ENCODE results near the gene ASCL2.
"Not testable (repeated sequence)": the region's sequence is repeated elsewhere in the genome, so short reads cannot be mapped to it uniquely, and the experiment has no call there.

Gene ASCL2

DNA sequence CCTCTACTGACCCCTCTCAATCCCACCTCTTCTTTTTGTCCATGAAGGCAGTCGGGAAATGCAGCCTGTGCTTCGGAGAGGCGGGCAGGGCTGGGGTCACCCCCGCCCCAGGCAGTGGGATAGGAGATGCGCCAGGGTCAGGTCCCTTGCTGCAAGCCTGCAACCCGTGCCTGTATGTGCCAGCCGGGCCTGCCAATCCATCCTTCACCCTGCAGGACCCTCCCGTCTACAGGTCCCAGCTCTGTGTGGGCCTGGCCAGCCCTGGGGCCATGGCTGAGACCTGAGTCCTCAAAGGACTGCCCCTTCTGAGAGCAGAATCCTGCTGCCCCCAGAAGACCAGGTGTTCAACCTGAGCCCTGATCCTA, 10.9 kb downstream of the ASCL2 start:
- DNase-seq, result no peak

DNA sequence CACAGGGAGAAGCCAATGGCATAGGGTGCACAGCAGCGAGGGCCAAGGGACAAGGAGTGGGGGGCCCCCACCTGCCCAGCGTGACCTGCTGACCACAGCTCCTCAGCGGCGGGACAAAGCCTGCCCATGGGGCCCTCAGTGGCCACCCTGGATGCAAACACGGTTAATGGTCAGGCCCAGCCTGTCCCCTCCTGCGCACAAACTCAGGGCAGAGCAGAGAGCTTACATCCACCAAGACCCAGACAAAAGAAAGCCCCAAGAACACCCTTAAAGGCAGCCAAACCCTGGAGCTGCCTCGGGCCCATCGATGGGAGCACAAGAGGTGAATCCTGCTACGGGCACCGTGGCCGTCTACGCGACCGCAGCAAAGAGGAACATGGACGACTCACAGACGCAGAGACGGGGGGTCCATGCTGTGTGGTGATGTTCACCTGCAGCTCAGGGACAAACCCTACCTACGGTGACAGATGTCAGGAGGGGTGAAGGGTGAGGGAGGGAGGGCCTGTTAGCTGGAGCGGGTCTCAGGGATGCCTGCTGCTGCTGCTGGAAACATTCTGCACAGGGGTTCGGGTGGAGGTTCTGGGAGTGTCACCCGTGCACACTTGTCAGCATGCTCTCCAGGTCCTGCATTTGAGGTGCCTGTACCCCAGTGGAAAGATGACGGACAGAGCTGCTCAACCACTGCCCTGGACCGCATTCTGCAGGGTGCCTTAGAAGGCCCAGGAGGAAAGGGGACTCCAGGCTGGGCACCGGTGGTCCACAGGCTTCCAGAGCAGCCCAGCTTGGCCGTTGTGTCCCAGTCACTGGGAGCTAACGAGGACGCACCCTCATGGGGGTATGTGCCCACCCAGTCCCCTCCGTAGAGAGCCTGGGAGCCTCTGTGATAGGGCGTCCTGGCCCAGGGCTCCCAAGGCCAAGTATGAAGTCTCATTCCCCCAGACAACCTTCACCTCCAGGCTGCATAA, 11.6 kb downstream of the ASCL2 start:
- DNase-seq, result no peak

DNA sequence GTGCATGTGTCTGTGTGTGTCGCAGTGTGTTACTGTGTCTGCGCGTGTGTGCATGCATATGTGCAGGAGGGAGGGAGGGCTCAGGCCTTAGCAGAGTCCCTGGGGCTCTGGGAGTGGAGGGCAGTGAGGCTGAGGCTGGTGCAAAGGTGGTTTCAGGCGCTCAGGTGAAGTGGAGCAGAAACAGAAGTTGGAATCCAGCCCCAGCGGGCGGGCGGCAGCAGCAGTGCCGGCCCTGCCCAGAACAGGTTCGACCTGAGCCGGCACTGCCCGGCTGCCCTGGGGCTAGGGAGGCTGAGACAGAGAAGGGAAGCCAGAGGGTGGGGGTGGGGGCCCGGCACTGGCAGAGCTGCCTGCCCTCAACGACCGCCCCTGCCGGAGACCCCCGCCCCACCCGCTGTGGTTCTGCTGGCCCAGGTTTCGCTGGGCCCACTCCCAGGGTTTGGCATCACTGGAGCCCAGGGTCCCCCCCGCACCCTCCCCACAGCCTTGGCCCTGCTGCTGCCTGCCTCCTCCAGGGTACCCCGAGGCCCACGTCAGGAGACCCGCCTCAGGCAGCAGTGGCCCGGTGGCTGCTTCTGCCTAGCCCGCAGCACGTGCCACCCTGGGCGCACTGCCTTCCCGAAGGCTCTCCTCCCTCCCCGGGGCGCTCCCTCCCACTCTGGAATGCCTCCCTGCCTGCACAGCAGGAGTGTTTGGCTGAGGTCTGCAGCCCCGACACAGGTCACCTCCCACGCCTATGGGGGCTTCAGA, 13.3 kb downstream of the ASCL2 start:
- no peak for DNase-seq

DNA sequence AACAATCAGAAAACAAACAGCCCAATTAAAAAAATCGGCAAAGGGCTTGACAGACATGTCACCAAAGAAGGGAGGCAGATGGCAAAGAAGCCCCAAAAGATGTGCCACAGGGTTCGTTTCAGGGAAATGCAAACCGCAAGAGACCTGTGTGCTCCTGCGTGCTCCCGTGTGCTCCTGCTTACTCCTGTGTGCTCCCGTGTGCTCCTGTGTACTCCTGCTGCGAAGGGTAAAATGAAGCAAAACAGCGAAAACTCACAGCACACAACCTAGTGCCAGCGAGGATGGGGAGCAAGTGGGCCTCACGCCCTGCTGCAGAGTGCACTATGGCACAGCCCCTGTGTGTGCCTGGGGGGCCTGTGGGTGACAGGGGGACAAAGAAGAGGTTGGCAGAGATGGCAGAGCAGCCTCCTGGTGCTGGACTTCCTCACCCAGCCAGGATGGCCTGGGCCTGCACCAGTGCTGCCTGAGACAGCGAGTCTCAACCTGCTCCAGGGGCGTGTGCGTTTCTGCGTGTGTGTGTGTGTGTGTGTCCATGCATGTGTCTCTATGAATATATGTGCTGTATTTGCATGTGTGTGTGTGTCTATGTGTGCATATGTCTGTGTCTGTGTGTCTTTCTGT, 14.0 kb downstream of the ASCL2 start:
- no peak for DNase-seq

DNA sequence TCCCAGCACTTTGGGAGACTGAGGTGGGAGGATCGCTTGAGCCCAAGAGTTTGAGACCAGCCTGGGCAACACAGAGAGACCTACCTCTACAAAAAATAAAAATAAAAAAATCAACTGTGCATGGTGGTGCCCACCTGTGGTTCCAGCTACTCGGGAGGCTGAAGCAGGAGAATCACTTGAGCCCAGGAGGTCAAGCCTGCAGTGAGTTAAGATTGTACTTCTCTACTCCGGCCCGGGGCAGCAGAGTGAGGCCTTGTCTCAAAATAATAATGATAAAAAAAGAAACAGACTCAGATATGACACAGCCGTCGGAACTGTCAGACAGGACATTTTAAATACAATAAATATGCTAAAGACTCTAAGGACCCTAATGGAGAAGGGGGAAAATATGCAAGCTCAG, 18.4 kb downstream of the ASCL2 start:
- no peak for DNase-seq

DNA sequence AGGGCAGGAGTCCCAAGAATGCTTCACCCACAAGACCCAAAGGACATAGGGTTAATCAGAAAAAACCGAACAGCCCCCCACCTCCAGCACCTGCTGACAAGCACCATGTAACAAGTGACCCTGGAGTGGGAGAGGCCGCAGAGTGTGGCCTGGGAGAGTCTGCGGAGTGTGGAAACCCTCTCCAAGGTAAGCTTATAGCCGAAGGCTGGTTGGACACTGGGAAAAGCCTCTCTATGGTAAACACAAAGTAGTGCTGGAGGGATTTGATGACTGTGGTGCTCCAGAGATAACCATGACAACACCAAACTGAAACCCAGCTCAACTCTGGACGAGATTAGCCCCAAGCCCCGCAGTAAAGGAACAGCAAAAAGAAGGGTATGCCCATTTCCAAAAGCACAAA, 19.2 kb downstream of the ASCL2 start:
- no peak for DNase-seq

DNA sequence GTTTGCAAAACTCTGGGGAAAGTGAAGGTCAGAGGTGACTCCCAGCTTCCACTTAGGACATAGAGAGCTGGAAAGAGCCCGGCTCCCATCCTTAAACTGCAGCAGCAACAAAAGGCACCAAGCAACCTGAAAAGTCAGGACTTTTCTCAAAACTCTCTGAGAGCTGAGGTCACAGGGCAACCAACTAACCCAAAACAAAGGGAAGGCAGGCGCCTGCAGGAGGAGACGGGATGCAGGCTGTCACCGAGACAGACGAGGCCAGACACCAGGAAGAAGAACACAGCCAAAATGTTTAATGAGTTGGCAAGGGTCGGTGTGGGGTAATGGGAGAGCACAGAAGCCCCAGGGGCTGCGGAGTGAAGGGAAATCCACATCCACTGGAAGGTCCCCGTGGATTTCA, 19.9 kb downstream of the ASCL2 start:
- DNase-seq, result no peak

DNA sequence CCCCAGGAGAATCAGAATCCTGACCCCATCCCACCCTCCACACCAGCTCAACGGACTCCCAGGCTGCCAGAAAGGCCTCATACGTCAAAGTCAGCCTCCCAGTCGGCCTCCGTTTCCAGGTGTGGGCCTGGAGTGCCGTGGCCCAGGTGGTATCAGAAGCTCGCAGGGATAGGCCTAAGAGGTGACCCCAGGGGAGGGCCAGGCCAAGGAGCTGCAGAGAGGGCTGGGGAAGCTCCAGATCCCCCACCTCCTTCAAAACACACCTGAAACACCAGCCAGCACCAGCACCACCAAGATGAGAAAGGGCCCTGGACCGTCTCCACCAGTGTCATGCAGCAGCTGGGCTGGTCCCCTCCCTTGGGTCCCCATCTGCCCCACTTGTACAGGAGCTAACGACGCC, 20.3 kb downstream of the ASCL2 start:
- DNase-seq, result no peak

DNA sequence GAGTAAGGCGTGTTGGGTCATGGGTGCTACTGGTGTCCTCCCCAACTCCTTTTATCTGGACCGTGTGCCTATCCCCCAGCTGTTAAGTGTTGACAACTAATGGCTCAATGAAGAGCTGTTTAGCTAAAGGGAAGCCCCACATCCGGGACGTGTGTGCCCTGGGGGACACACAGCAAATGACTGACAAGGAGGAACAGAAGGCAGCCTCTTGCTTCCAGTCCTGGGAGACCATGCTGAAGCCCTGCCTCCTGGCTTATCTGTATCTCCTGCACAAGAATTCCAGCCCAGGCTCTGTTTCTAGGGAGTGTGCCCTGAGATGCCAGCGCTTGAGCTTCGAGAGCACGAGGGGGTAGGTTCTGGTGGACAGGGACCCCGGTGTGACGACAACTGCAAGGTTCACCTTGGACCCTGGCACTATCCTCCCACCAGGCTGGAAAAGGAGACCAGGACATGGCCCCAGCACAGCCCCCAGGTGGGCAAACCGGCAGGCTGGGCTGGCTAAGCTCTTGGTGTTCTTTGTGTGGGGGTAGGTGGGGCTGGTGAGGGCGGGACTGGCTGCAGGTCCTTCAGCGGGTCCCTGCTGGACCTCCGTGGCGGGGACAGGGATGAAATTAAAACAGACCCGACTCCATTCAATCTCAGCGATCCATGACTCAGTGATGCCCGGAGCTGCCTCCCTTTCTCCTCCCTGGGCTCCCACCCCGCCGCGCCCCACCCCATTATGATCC, 21.0 kb downstream of the ASCL2 start:
- DNase-seq, result no peak

DNA sequence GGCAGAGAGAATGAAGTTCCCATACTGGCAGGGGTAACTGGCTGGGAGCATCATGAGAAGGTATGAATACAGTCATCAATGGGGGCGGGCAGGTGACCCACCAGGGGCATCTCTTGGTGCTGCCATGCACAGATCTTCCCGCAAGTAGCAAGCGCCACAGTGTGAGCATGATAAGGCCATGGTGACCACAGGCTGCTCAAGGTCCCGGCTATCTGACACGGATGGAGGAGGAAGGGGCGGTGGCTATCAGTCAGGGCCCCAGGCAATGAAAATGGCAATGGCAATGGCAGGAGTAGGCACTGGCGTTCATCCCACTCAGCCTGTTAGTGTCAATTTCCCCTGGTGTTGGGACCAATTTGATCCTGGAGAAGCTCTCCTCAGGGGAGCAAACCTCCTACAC, 21.6 kb downstream of the ASCL2 start:
- DNase-seq, result no peak

DNA sequence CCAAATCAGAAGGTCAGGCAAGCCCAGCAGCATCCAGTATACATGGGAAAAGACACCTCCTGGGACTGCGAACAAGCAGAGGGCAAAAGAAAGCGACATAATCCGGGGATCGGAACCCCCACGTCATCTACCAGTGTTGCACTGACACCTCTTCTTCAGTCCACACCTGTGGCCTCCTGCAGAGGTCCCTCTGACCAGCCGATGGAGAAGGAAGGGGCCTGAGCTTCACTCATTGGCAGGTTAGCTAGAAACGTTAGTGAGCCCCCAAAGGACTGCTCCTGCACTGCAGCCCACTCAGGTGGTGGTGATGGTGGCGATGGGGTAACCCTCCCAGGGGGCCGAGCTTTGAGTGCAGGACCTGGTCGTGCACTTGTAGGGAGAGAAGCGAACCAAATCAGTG, 22.1 kb downstream of the ASCL2 start:
- DNase-seq, result no peak

DNA sequence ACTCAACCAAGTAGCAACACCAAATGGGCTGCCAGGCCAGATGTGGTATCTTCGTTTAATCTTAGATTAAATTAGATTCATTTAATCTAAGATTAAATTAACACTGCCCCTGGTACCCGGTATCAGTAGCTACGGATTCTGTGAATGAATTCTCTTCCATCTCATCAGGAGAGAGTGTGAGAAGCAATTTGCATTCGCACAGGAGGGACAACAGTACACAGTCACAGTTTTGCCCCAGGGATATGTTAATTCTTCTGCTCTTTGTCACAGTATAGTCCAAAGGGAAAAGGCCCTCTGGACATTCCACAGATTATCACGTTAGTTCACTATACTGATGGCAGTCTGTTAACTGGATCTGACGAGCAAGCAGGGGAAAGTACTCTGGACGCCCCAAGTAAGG, 22.9 kb downstream of the ASCL2 start:
- no peak for DNase-seq

DNA sequence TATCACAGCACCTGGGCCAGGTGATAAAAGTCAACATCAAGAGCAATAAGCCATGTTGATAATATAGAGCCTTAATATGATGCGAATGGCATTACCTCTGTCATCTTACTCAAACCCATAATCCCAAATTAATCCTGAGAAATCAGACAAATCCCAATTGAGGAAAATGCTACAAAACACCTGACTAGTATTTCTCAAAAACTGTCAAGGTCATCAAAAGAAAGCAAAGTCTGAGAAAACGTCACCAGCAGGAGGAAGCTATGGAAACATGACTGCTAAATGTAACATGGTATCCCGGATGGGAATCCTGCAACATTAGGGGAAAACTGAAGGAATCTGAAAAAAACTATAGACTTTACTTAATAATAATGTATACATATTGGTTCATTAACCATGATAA, 29.6 kb downstream of the ASCL2 start:
- no peak for DNase-seq

DNA sequence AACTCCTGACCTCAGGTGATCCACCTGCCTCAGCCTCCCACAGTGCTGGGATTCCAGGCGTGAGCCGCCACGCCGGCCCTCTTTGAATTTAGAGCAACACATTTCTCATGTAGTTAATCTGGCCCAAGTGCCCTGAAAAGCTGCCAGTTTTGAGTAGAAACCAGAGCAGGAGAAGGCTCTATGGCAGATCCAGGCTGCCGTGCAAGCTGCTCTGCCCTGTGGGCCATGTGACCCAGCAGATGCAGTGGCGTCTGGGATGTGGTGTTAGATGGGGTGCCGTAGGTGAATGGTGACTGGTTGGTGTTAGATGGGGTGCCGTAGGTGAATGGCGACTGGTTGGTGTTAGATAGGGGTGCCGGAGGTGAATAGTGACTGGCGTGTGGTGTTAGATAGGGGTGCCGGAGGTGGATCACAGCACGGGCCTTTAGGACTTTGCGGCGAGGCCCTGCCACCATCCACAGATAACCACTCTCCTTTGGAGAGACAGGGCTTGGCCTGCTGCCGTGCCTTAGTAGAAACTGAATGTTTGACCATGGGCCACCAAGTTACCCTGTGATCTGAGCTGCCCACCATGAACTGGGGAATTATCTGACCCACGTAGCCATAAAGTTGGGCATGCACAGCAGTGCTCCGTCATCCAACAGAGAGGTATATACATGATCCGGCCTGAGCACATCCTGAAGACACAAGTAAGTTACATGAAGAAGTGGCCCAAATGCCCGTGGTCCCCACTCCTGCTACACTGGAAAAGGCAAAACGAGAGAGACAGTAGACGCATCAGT, 32.7 kb downstream of the ASCL2 start:
- no peak for DNase-seq

DNA sequence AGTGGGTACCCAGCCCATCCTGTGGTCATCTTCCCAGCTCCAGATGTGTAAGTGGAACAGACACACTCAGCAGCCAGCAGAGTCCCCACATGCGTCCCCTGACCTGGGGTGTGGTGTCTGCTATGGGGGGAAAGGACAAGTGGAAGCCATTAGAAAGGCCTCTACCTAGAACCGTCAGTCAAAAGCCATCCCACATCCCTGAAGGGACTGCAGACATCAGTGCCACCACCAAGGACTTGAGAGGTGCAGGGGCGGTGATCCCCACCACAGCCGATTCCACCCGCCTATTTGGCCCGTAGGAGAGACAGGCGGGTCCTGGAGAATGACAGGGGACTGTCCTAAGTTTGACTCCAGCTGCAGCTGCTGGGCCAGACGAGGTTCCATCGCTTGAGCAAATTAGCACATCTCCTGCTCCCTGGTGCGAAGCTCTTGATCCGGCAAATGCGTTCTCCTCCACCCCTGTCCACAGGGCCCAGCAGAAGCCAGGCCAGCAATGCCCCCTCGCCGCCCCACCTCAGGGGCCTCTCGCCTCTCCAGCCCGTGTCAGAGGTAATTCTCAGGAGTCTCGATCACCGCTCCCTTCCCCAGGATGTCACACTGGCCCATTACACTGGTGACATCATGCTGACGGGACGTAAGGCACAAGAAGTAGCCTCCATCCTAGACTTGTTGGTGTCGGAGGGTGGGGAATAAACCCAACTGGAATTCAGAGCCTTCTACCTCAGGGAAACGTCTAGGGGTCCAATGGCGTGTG, 33.8 kb downstream of the ASCL2 start:
- not testable (repeated sequence) for DNase-seq

DNA sequence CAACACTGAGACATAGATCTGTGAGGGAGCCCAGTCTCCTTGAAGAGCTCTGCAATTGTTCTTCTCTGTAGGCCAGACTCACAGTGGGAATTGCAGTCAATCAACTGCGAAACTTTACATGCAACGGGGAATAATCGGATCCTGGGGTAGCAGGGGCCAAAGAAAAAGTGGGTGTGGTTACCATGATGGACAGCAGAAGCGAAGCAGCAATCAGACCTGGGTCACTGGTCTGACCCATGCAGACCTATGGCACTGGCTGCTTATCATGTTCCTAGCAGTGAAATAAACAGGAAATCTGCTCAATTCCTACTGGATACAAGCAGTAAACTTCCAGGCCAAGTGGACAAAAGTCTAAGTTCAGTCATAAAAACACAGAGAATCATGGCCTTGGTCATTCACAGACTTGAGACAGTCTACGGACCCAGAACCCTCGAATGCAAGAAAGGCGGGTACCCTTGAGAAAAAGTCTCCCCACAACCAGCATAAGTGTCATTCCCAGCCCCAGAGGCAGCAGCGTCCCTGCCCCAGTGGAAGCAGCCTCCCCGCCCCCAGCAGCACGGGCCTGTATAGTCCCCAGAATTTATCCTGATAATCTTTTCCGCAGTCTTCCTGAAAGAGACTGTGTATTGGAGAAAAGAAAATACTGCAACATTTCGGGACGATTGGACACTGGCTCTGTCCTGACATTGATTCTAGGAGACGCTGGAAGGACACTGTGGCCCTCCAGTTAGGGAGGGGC, 34.6 kb downstream of the ASCL2 start:
- no peak for DNase-seq

DNA sequence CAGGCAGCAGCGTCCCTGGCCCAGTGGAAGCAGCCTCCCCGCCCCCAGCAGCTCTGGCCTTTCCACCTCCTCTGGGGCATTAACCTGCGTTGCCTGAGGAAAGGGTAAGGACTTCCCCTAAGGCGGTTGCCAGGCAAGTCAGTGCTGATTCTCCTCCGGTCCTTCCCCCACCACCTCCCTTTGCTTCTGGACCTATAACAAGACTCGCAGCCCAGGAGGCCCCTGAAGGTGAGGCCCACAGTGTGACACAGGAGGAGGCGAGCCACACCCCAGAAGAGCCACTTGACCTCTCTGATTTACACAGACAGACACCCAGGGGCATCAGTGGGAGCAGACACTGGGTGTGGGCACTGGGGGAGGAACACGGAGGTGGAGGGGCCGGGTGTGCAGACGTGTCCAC, 35.4 kb downstream of the ASCL2 start:
- DNase-seq, result no peak

DNA sequence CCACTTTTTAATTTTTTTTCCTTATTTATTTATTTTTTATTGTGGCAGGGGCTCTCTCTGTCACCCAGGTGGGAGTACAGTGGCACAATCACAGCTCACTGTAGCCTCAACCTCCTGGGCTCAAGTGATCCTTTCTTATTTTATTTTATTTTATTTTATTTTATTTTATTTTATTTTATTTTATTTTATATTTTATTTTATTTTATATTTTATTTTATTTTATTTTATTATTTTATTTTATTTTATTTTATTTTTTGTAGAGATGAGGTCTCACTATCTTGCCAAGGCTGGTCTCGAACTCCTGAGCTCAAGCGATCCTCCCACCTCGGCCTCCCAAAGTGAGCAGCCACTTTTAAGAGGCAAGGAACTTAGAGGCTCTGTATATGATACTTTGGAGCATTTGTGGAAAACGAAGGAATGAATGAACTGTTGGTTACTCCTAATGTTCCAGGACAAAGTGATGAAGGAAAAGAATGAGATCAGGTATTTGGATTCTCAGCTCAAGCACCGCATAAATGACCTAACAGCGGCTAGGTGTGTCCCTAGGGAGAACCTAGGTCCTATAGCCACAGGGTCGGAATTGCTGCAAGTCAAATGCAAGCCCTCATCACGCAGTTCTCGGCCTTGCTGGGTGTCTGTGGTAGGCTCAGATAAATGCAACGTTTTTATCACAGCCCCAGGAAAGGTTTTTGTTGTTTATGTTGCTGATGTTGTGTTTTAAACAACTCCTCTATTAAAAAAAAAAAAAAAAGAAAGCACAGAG, 36.5 kb downstream of the ASCL2 start:
- DNase-seq, result no peak

DNA sequence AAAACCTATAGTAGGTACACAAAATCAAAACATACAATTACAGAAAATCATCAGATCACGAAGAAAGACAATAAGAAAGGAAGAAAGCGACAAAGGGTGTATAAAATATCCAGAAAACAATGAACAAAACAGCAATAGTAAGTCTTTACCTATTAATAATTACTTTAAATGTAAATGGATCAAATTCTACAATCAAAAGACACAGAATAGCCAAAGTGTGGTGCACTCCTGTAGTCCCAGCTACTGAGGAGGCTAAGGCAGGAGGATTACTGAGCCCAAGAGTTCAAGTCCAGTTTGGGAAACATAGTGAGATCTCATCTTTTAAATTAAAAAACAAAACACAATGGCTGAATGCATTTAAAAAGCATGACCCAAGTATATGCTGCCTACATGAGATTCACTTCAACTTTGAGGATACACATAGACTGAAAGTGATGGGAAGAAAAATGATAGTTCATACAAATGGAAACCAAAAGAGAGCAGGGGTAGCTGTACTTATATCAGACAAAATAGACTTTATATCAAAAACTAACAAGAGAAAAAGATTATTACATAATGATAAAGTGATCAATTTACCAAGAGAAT, 40.6 kb downstream of the ASCL2 start:
- no peak for DNase-seq

DNA sequence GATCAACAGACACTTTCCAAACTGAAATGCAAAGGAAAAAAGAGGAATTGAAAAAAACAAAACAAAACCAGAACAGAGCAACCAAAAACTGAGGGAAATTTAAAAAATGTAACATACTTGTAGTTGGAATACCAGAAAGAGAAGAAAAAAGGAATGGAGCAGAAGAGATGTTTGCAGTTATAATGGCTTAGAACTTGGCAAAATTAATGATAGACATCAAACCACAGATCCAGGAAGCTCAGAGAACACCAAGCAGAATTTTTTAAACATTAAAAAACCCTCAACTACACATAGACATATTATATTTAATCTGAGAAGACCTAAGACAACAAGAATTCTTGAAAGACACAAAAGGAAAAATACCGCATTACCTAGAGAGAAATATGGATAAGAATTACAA, 46.1 kb downstream of the ASCL2 start:
- no peak for DNase-seq
